GM23338 (cell line): ENCODE measurements around the gene PRR13. TPM values are rescaled to one million over a fixed set of nuclear protein-coding genes. Genes with fewer than 3 reads are reported as not detected.

Experiments used
- ATAC-seq: fragments of 200-7000 bp; cut with Tn5 transposase; 3 replicates; pipeline ENCODE4 v1.9.1; 2020
- DNase-seq: peaks from one replicate; pipeline ENCODE4 v3.0.0-alpha.2; 2015; ENCODE audit warnings: low spot score
- H2AFZ ChIP-seq: fragments of 200-600 bp; sonication (generic); 2 replicates; pipeline ENCODE4 v1.8.0; 2016; ENCODE audit warnings: antibody characterized with exemption, mild to moderate bottlenecking, moderate library complexity
- H3F3A ChIP-seq: fragments of 200-600 bp; sonication (generic); replicated peaks from 2 replicates; pipeline ENCODE4 v1.8.0; 2017; ENCODE audit warnings: antibody characterized with exemption, mixed run types, low read depth
- H3K27ac ChIP-seq: fragments of 200-600 bp; sonication (generic); 2 replicates; pipeline ENCODE4 v1.6.1; 2016; ENCODE audit warnings: low read depth
- H3K27me3 ChIP-seq: fragments of 200-600 bp; sonication (generic); 2 replicates; pipeline ENCODE4 v1.8.0; 2016; ENCODE audit warnings: mild to moderate bottlenecking, mixed run types, moderate library complexity; ENCODE audit not compliant: insufficient read depth
- H3K36me3 ChIP-seq: fragments of 200-600 bp; sonication (generic); 2 replicates; pipeline ENCODE4 v1.8.0; 2016; ENCODE audit warnings: mild to moderate bottlenecking; ENCODE audit not compliant: insufficient read depth
- H3K4me1 ChIP-seq: fragments of 200-600 bp; sonication (generic); 2 replicates; pipeline ENCODE4 v1.8.0; 2016; ENCODE audit warnings: mild to moderate bottlenecking, moderate library complexity; ENCODE audit not compliant: insufficient read depth
- H3K4me2 ChIP-seq: fragments of 200-600 bp; sonication (generic); 2 replicates; pipeline ENCODE4 v1.7.1; 2017; ENCODE audit warnings: mixed run types
- H3K4me3 ChIP-seq: fragments of 200-600 bp; sonication (generic); 2 replicates; pipeline ENCODE4 v1.6.1; 2016; ENCODE audit warnings: mixed run types
- H3K79me2 ChIP-seq: fragments of 200-600 bp; sonication (generic); replicated peaks from 2 replicates; pipeline ENCODE4 v1.8.0; 2017; ENCODE audit warnings: mild to moderate bottlenecking; ENCODE audit not compliant: insufficient read depth
- H3K9me2 ChIP-seq: fragments of 200-600 bp; sonication (generic); 2 replicates; pipeline ENCODE4 v1.8.0; 2017; ENCODE audit not compliant: insufficient read depth
- H4K20me1 ChIP-seq: fragments of 200-600 bp; sonication (generic); replicated peaks from 2 replicates; pipeline ENCODE4 v1.8.0; 2017; ENCODE audit warnings: mild to moderate bottlenecking; ENCODE audit not compliant: insufficient read depth
- H3K27ac Mint-ChIP-seq: 2 replicates; pipeline ENCODE4 v1.8.0; 2020; ENCODE audit warnings: inconsistent platforms, mild to moderate bottlenecking, moderate library complexity, mixed read lengths
- H3K27me3 Mint-ChIP-seq: 3 replicates; pipeline ENCODE4 v1.8.0; 2022; ENCODE audit warnings: low read depth, mild to moderate bottlenecking, moderate library complexity, mixed read lengths, inconsistent platforms; ENCODE audit not compliant: insufficient read depth, poor library complexity
- H3K36me3 Mint-ChIP-seq: 3 replicates; pipeline ENCODE4 v1.8.0; 2021; ENCODE audit warnings: low read depth, mild to moderate bottlenecking, inconsistent platforms, moderate library complexity, mixed read lengths
- H3K4me1 Mint-ChIP-seq: 3 replicates; pipeline ENCODE4 v1.8.0; 2020; ENCODE audit warnings: mild to moderate bottlenecking, inconsistent platforms, mixed read lengths
- H3K4me3 Mint-ChIP-seq: 3 replicates; pipeline ENCODE4 v1.8.0; 2021; ENCODE audit warnings: moderate library complexity, mild to moderate bottlenecking, inconsistent platforms, mixed read lengths
- H3K9me3 Mint-ChIP-seq: 3 replicates; pipeline ENCODE4 v1.8.0; 2020; ENCODE audit warnings: moderate library complexity, mild to moderate bottlenecking, inconsistent platforms, mixed read lengths
- CTCF ChIP-seq, 2 experiments: fragments of 200-600 bp in 1 of 2; sonication (generic) in 1 of 2; conservative IDR thresholded peaks; 2 replicates each; pipeline versions ENCODE4 v1.5.1 to v1.6.1; 2016 to 2017; ENCODE audit warnings: antibody characterized with exemption in 2 of 2, low read depth in 2 of 2, mild to moderate bottlenecking in 2 of 2, moderate library complexity in 1 of 2
- ZNF331 ChIP-seq: fragments of 250-450 bp; sonication (Bioruptor Pico); IDR thresholded peaks from 2 replicates; pipeline ENCODE4 v1.5.0; 2020; ENCODE audit warnings: low read depth, mild to moderate bottlenecking, moderate library complexity
- polyA plus RNA-seq: library from polyadenylated mRNA; unstranded; fragments of >200 nt; fragmentation: Nextera tagmentation; extraction: Ambion mirVana; gene quantifications from 2 replicates; pipeline ENCODE4 v1.2.1, GENCODE V29; 2016
- total RNA-seq: library from RNA; depleted of rRNA; stranded (reverse); fragments of >200 nt; shearing (Covaris generic); gene quantifications from 2 replicates; pipeline ENCODE4 v1.2.3, GENCODE V29; 2014; rRNA removed

PRR13 gene
- total and polyA plus RNA-seq, 2 experiments from 2014 or later = 70.5 to 303 TPM

GRCh38 chr12:53493610-53494391 is 52.3 kb downstream of the PRR13 start:
- H2AFZ ChIP-seq = peak overlapping the region; percentile 92
- TF ChIP-seq CTCF (conservative IDR thresholded peaks at IDR 0.05; ENCODE audit: low read depth in 2 of 2) = peak in 1 of 2 experiments; percentile 26; a peak in 1 of 4 replicates
- TF ChIP-seq ZNF331 (CRISPR knock-in tag) = no peak
- H3K27ac ChIP-seq = peak overlapping the region; percentile 88
- peak overlapping the region; percentile 92 for H3K4me3 Mint-ChIP-seq
- peaks cover 17% of the 10 kb centered on the region; the same call in 1 of the 2 replicates for H3K79me2 ChIP-seq
- peaks cover 17% of the 10 kb centered on the region for H3K27me3 Mint-ChIP-seq
- ATAC-seq (no peak), DNase-seq (peak; percentile 40)
- H3K36me3 ChIP-seq = no peaks in the 10 kb centered on the region
- H3K4me2 ChIP-seq = peak overlapping the region; percentile 98
- no peaks in the 10 kb centered on the region for H3K9me2 ChIP-seq
- peaks cover 3% of the 10 kb centered on the region; the same call in 2 of the 3 replicates for H3K36me3 Mint-ChIP-seq
- H4K20me1 ChIP-seq = peaks cover 8% of the 10 kb centered on the region; the same call in 1 of the 2 replicates
- peaks cover 2% of the 10 kb centered on the region; the same call in 2 of the 3 replicates for H3K9me3 Mint-ChIP-seq
- peak overlapping the region; percentile 82 for H3K4me3 ChIP-seq
- H3K27me3 ChIP-seq = no peaks in the 10 kb centered on the region
- peak overlapping the region; percentile 95 for H3K27ac Mint-ChIP-seq
- peaks cover 35% of the 10 kb centered on the region for H3K4me1 ChIP-seq
- H3K4me1 Mint-ChIP-seq = peaks cover 56% of the 10 kb centered on the region
- peaks cover 9% of the 10 kb centered on the region; the same call in 1 of the 2 replicates for H3F3A ChIP-seq

Other genes starting within 250 kb of the PRR13 start
- 0.39 TPM in 1 of 2 replicates, not detected in the other for gene ITGB7, start 234.5 kb upstream of the PRR13 start, total RNA-seq
- gene ITGB7, start 234.5 kb upstream of the PRR13 start, polyA plus RNA-seq = 0.32 and 0.43 TPM in 2 replicates
- 39.3 and 50.2 TPM in 2 replicates for gene RARG, start 209.5 kb upstream of the PRR13 start, total RNA-seq
- gene RARG, start 209.5 kb upstream of the PRR13 start, polyA plus RNA-seq = 16.4 and 18.5 TPM in 2 replicates
- 39.6 and 56.5 TPM in 2 replicates for gene ESPL1, start 173.4 kb upstream of the PRR13 start, total RNA-seq
- 12.7 and 13.2 TPM in 2 replicates for gene ESPL1, start 173.4 kb upstream of the PRR13 start, polyA plus RNA-seq
- 199 and 225 TPM in 2 replicates for gene PFDN5, start 146.2 kb upstream of the PRR13 start, total RNA-seq
- gene PFDN5, start 146.2 kb upstream of the PRR13 start, polyA plus RNA-seq = 567 and 586 TPM in 2 replicates
- gene MYG1, start 142.0 kb upstream of the PRR13 start, total RNA-seq = 65.0 and 66.5 TPM in 2 replicates
- gene MYG1, start 142.0 kb upstream of the PRR13 start, polyA plus RNA-seq = 94.2 and 100.0 TPM in 2 replicates
- 77.7 and 81.7 TPM in 2 replicates for gene AAAS, start 120.1 kb upstream of the PRR13 start, total RNA-seq
- 36.7 and 40.4 TPM in 2 replicates for gene AAAS, start 120.1 kb upstream of the PRR13 start, polyA plus RNA-seq
- 0.04 and 0.17 TPM in 2 replicates for gene SP7, start 105.4 kb upstream of the PRR13 start, total RNA-seq
- gene SP7, start 105.4 kb upstream of the PRR13 start, polyA plus RNA-seq = 0.16 TPM in 1 of 2 replicates, not detected in the other
- gene SP1, start 61.6 kb upstream of the PRR13 start, total RNA-seq = 68.4 and 73.3 TPM in 2 replicates
- 10.6 and 11.1 TPM in 2 replicates for gene SP1, start 61.6 kb upstream of the PRR13 start, polyA plus RNA-seq
- 0.24 TPM in 1 of 2 replicates, not detected in the other for gene AMHR2, start 17.9 kb upstream of the PRR13 start, total RNA-seq
- gene AMHR2, start 17.9 kb upstream of the PRR13 start, polyA plus RNA-seq = not detected in 2 replicates
- 676 and 713 TPM in 2 replicates for gene PCBP2, start 10.4 kb downstream of the PRR13 start, total RNA-seq
- gene PCBP2, start 10.4 kb downstream of the PRR13 start, polyA plus RNA-seq = 397 and 473 TPM in 2 replicates
- gene MAP3K12, start 57.7 kb downstream of the PRR13 start, total RNA-seq = 15.6 and 17.9 TPM in 2 replicates
- 6.6 and 7.9 TPM in 2 replicates for gene MAP3K12, start 57.7 kb downstream of the PRR13 start, polyA plus RNA-seq
- gene TARBP2, start 59.5 kb downstream of the PRR13 start, total RNA-seq = 55.7 and 83.4 TPM in 2 replicates
- gene TARBP2, start 59.5 kb downstream of the PRR13 start, polyA plus RNA-seq = 52.1 and 57.0 TPM in 2 replicates
- gene NPFF, start 65.8 kb downstream of the PRR13 start, total RNA-seq = 0.69 TPM in 1 of 2 replicates, not detected in the other
- 0.71 and 0.96 TPM in 2 replicates for gene NPFF, start 65.8 kb downstream of the PRR13 start, polyA plus RNA-seq
- gene ATF7, start 184.6 kb downstream of the PRR13 start, total RNA-seq = 13.2 and 13.9 TPM in 2 replicates
- gene ATF7, start 184.6 kb downstream of the PRR13 start, polyA plus RNA-seq = 16.3 and 16.6 TPM in 2 replicates
- 362 and 393 TPM in 2 replicates for gene ATP5MC2, start 234.3 kb downstream of the PRR13 start, total RNA-seq
- 815 and 821 TPM in 2 replicates for gene ATP5MC2, start 234.3 kb downstream of the PRR13 start, polyA plus RNA-seq